Sigmoid colon (tissue), 7 donors: ENCODE measurements around the gene NT5DC1. TPM values are rescaled to one million over a fixed set of nuclear protein-coding genes. Genes with fewer than 3 reads are reported as not detected.

ENCODE experiments used
- DNase-seq: peaks from one replicate; pipeline ENCODE4 v3.0.0-alpha.2; 2019
- H3K27ac ChIP-seq, 4 donors: fragments of 200-600 bp; sonication (generic); one replicate each; pipeline ENCODE4 v1.5.1; 2016 to 2019; ENCODE audit warnings: mild to moderate bottlenecking in 1 of 4
- H3K27me3 ChIP-seq, 3 donors: fragments of 200-600 bp; sonication (generic); one replicate each; pipeline ENCODE4 v1.5.1; 2019; ENCODE audit warnings: mild to moderate bottlenecking in 1 of 3
- H3K36me3 ChIP-seq, 4 donors: fragments of 200-600 bp; sonication (generic); one replicate each; pipeline ENCODE4 v1.5.1; 2016 to 2019
- H3K4me1 ChIP-seq, 4 donors: fragments of 200-600 bp; sonication (generic); one replicate each; pipeline ENCODE4 v1.5.1; 2017 to 2019
- H3K4me3 ChIP-seq, 4 donors: fragments of 200-600 bp; sonication (generic); one replicate each; pipeline ENCODE4 v1.5.1; 2017 to 2019; ENCODE audit warnings: mild to moderate bottlenecking in 2 of 4, moderate library complexity in 1 of 4
- H3K9me3 ChIP-seq, 4 donors: fragments of 200-600 bp in 3 of 4; sonication (generic) in 3 of 4; one replicate each; pipeline versions ENCODE4 v1.5.1 to v1.6.1; 2013 to 2019
- EP300 ChIP-seq, 4 donors: sonication (generic); formaldehyde crosslinking; IDR thresholded peaks; one replicate each; pipeline ENCODE4 v1.6.1; 2017; ENCODE audit warnings: antibody characterized with exemption in 4 of 4
- POLR2A ChIP-seq, 2 donors: fragments of 450-650 bp; IDR thresholded peaks; one replicate each; pipeline ENCODE4 v1.6.1; 2016; ENCODE audit warnings: antibody characterized with exemption in 2 of 2, mild to moderate bottlenecking in 2 of 2, moderate library complexity in 2 of 2
- POLR2AphosphoS5 ChIP-seq, 4 donors: sonication (generic); formaldehyde crosslinking; IDR thresholded peaks; one replicate each; pipeline ENCODE4 v1.6.1; 2017; ENCODE audit warnings: antibody characterized with exemption in 4 of 4
- WGBS, 2 donors: extraction: QIAGEN DNeasy Blood & Tissue Kit; methylation state at CpG; one replicate each; pipeline ENCODE4 v1.1.7; 2013; 5-methylcytosine and 5-hydroxymethylcytosine counted together
- intact Hi-C: fragments of 100-400 bp; cut with DNase I; formaldehyde crosslinking; loops from one replicate; pipeline ENCODE4 v1.15.1; 2023
- polyA plus RNA-seq, 3 donors: library from polyadenylated mRNA; stranded (reverse); fragments of 200-250 nt; gene quantifications; one replicate each; pipeline ENCODE4 v1.2.3, GENCODE V29; 2013
- total RNA-seq, 4 donors: library from RNA; depleted of rRNA; stranded (reverse); fragments of >200 nt; gene quantifications; one replicate each; pipeline ENCODE4 v1.1.0, GENCODE V29; 2016
- TF ChIP-seq, protein P1 (sequence below), 4 experiments: fragments of 450-650 bp in 3 of 4; fragments of 200-600 bp in 1 of 4; IDR thresholded peaks; one replicate each; pipeline ENCODE4 v1.5.1; 2016 to 2019; ENCODE audit warnings: antibody characterized with exemption in 4 of 4, mild to moderate bottlenecking in 3 of 4, moderate library complexity in 2 of 4
- donor health status: healthy with polysubstance abuse.
- donor health status: Bipolar disorder and iron deficiency.
- donor health status: healthy.

The NT5DC1 gene
- total and polyA plus RNA-seq, 7 donors: 8.2 to 21.7 (median 9.9) TPM

DNA sequence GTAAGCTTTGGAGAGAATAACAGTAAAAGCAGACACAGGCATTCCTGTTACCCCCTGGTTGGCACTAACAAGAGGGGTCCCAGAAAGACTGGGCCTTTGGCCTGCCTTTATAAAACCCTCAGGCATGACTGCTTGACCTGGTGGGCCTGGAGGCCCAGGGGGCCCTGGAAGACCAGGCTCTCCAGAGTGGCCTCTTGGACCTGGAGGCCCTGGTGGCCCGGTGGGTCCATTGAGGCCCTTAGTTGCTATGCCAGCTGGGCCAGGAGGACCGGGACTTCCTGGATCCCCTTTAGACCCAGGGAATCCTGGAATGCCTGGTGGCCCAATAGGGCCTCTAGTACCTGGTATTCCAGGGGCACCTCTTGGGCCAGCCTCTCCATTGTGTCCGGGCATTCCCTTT lies 19.8 kb downstream of the NT5DC1 start:
- WGBS, 2 donors: 97 to 99% methylated on average over 3 of the region's 3 CpGs
- DNase-seq: no peak
- Histone ChIP-seq H3K27ac (no peak overlapping the region), H3K4me1 (no peaks in the 10 kb centered on the region), H3K4me3 (no peak overlapping the region), H3K9me3 (no peaks in the 10 kb centered on the region), H3K27me3 (no peaks in the 10 kb centered on the region), H3K36me3 (peaks cover 0 to 29% (median 0%) of the 10 kb centered on the region in 4 donors)
- intact Hi-C loops: no loop called here
- no peak for TF ChIP-seq POLR2A (IDR thresholded peaks at IDR 0.05)
- no peak for TF ChIP-seq EP300 (IDR thresholded peaks at IDR 0.05)
- TF ChIP-seq POLR2AphosphoS5 (IDR thresholded peaks at IDR 0.05): no peak
- TF ChIP-seq, protein P1, sequence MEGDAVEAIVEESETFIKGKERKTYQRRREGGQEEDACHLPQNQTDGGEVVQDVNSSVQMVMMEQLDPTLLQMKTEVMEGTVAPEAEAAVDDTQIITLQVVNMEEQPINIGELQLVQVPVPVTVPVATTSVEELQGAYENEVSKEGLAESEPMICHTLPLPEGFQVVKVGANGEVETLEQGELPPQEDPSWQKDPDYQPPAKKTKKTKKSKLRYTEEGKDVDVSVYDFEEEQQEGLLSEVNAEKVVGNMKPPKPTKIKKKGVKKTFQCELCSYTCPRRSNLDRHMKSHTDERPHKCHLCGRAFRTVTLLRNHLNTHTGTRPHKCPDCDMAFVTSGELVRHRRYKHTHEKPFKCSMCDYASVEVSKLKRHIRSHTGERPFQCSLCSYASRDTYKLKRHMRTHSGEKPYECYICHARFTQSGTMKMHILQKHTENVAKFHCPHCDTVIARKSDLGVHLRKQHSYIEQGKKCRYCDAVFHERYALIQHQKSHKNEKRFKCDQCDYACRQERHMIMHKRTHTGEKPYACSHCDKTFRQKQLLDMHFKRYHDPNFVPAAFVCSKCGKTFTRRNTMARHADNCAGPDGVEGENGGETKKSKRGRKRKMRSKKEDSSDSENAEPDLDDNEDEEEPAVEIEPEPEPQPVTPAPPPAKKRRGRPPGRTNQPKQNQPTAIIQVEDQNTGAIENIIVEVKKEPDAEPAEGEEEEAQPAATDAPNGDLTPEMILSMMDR (IDR thresholded peaks at IDR 0.05): no peak

DNA sequence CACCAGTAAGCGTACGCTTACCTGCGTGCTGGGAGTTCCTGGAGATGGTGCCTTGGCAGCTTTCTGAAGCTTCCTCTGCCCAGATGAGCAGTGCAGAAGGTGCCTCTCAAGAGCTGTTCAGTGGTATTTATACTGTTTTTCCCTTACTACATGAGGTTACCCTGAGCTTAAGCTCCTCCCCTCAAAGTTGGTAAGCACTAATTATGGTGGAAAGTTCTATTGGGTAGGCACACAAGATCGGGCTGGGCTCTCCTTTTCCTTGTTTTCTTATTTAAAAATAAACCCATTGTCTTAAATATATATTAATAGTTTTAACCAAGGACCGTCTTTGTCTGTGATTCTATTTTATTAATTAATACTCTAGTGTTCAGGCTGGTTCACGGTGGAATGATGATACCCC lies 25.4 kb downstream of the NT5DC1 start, which contains the start of gene COL10A1:
TSS of gene COL10A1 (minus strand) at position 101 of the 400 bp plus-strand sequence. CDS start 640 bp downstream, outside the sequence.
- Histone ChIP-seq H3K4me3 (no peak within 1 kb of the TSS), H3K36me3 (no peaks in the 10 kb centered on the region), H3K9me3 (no peaks in the 10 kb centered on the region), H3K27ac (no peak within 1 kb of the TSS), H3K27me3 (no peaks in the 10 kb centered on the region), H3K4me1 (peaks cover 0 to 19% (median 12%) of the 10 kb centered on the region in 4 donors)
- intact Hi-C loops: no loop called here
- no peak for DNase-seq
- no peak for TF ChIP-seq EP300 (IDR thresholded peaks at IDR 0.05)
- TF ChIP-seq, protein P1 (IDR thresholded peaks at IDR 0.05): no peak
- no peak for TF ChIP-seq POLR2A (IDR thresholded peaks at IDR 0.05)
- TF ChIP-seq POLR2AphosphoS5 (IDR thresholded peaks at IDR 0.05): no peak
- WGBS, 2 donors: 96 to 97% methylated on average over 6 of the region's 6 CpGs

DNA sequence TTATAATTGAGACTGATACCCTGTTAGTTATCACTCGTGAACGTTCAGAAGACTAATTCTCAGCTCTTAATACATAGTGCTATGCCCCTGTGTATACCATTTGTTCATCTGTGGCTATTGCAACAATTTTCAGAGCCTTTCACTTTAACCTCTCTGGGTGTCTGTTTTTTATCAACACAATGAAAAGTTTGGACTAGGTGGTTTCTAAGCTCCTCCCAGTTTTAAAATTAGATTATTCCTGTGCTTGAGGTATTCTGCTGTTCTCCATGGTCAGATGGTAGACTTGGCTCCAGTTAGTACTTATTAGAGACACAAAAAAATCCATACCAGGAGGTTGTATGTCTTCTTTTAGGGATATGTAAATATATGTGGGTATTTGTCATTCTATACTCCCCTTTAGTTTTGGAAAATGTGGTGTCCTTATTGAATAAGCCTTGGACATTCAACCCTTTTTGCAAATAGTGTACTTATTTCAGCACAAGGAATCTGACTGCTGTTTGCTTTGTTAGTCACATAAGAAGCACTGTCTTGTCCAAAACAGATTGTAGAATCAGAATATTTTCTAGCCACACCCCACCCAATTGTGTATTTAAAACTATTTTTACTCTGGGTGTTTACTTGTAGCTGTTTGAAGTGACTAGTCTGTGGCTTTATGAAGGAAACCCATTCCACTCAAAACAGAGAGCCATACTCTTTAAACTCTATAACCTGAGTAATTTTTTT lies 27.3 kb downstream of the NT5DC1 start:
- intact Hi-C loops: no loop called here
- Histone ChIP-seq H3K27me3 (no peaks in the 10 kb centered on the region), H3K27ac (peak overlapping the region in 2 of 4 donors; percentile 52 to 53), H3K36me3 (no peaks in the 10 kb centered on the region), H3K4me3 (no peak overlapping the region), H3K4me1 (peaks cover 0 to 19% (median 12%) of the 10 kb centered on the region in 4 donors), H3K9me3 (no peaks in the 10 kb centered on the region)
- DNase-seq: no peak
- TF ChIP-seq POLR2AphosphoS5 (IDR thresholded peaks at IDR 0.05): peak in 2 of 4 donors; percentile 17 to 64
- TF ChIP-seq EP300 (IDR thresholded peaks at IDR 0.05): no peak
- WGBS, 2 donors: 69 to 85% methylated on average over 2 of the region's 2 CpGs

DNA sequence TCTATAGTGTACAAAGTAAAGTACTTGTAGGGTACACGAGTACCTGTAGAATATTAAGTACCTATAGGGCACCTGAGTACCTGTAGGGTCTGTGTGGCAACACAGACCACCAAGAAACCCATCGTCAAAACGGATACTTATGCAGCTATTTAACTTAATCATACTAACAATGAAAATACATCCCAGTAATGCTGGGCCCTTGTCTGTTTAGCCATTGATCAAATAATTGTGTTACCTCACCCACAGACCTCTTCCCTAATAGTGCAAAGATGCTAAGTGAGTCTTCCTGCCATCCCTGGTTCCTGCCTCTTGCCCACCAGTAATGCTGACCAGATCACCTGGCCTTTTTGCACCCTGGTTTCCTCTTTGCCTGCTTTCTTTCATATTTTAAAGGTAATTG lies 32.8 kb downstream of the NT5DC1 start:
- Histone ChIP-seq H3K27me3 (no peaks in the 10 kb centered on the region), H3K4me1 (peaks cover 0 to 4% (median 1%) of the 10 kb centered on the region in 4 donors), H3K4me3 (no peak overlapping the region), H3K27ac (no peak overlapping the region), H3K9me3 (no peaks in the 10 kb centered on the region), H3K36me3 (no peaks in the 10 kb centered on the region)
- DNase-seq: no peak
- 90 to 95% methylated on average over 3 of the region's 3 CpGs for WGBS, 2 donors
- TF ChIP-seq, protein P1 (IDR thresholded peaks at IDR 0.05): no peak
- no peak for TF ChIP-seq POLR2A (IDR thresholded peaks at IDR 0.05)
- TF ChIP-seq POLR2AphosphoS5 (IDR thresholded peaks at IDR 0.05): no peak
- no peak for TF ChIP-seq EP300 (IDR thresholded peaks at IDR 0.05)
- intact Hi-C loops: no loop called here

DNA sequence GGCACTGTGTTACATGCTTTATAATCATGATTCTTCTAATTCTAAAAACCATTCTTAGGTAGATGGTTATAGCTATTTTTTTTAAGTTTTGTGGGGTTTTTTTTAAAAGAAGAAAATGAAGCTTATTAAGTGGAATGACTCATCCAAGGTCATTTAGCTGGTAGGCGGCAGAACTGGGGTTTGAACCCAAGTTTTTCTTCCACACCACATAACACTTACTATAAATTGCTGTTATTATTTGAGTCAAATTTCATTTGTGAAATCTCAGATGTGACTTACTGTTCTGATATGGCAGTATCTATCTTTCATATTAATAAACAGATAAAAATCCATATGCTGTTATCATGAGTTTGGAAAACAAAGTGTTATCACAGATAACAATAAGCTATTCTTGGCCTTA lies 35.7 kb downstream of the NT5DC1 start:
- Histone ChIP-seq H3K27ac (no peak overlapping the region), H3K9me3 (no peaks in the 10 kb centered on the region), H3K36me3 (no peaks in the 10 kb centered on the region), H3K27me3 (no peaks in the 10 kb centered on the region), H3K4me1 (no peaks in the 10 kb centered on the region), H3K4me3 (no peak overlapping the region)
- intact Hi-C loops: no loop called here
- DNase-seq: no peak
- TF ChIP-seq POLR2A (IDR thresholded peaks at IDR 0.05) (no peak), POLR2AphosphoS5 (IDR thresholded peaks at IDR 0.05) (no peak), EP300 (IDR thresholded peaks at IDR 0.05) (no peak)
- TF ChIP-seq, protein P1 (IDR thresholded peaks at IDR 0.05): no peak
- 87 to 97% methylated on average over 1 of the region's 1 CpG for WGBS, 2 donors
